Measurements from ENCODE around the gene ATG16L2.

The ATG16L2 gene

DNA sequence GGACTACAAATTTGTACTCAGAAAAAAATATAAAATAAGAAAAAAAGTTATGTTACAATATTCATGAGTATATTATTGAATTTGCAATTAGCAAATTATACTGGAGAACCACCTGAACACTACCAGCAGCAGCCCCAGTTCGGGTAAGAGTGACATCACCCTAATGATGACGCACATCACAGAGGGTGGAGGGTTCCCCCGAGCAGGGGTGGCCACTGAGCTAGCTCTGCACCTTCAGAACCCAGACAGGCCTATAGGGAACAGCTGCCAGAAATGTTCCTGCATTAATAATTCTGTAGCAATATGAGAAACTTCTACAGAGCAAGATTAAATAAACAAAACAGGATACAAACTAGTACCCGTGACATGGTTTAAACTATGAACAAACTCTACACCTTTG, 44.5 kb upstream of the ATG16L2 start:
- Histone ChIP-seq H3K36me3 (ENCODE audit: control insufficient read depth, insufficient read depth, low read length) (no peaks in the 10 kb centered on the region), H3K9ac (ENCODE audit: low read length) (no peak overlapping the region), H3K4me3 (ENCODE audit: low read length) (no peak overlapping the region), H2BK5ac (ENCODE audit: low read length) (no peak overlapping the region), H3K79me2 (ENCODE audit: control insufficient read depth, insufficient read depth, low read length) (no peaks in the 10 kb centered on the region), H2BK120ac (ENCODE audit: low read depth, low read length) (no peak overlapping the region), H2AK5ac (ENCODE audit: low read length) (no peak overlapping the region), H4K5ac (ENCODE audit: low read length) (no peak overlapping the region), H2BK15ac (replicated peaks; ENCODE audit: low read depth) (no peak overlapping the region), H3K27me3 (ENCODE audit: insufficient read depth, low read length, poor library complexity) (no peaks in the 10 kb centered on the region), H3K4me1 (ENCODE audit: control insufficient read depth, low read depth, low read length) (no peaks in the 10 kb centered on the region), H3K18ac (ENCODE audit: low read length) (no peak overlapping the region), H3K4me2 (ENCODE audit: low read length) (no peak overlapping the region), H4K8ac (ENCODE audit: low read depth, low read length) (no peak overlapping the region), H3K79me1 (ENCODE audit: low read length) (no peaks in the 10 kb centered on the region), H3K4ac (ENCODE audit: low read depth, low read length) (no peak overlapping the region), H3K27ac (ENCODE audit: low read depth, low read length) (no peak overlapping the region), H3K23ac (ENCODE audit: low read length) (no peak overlapping the region), H3K56ac (ENCODE audit: low read length) (no peak overlapping the region)
- DNase-seq: no peak
- WGBS (ENCODE audit: extremely low coverage, insufficient coverage, low lambda C conversion rate): no CpG with 5 or more reads among the region's 4 CpGs

GRCh38 chr11:72770799-72771198, 43.4 kb upstream of the ATG16L2 start:
- no peak overlapping the region for H3K4me3 ChIP-seq (ENCODE audit: low read length)
- no peak overlapping the region for H2BK15ac ChIP-seq (replicated peaks; ENCODE audit: low read depth)
- H2BK5ac ChIP-seq (ENCODE audit: low read length): no peak overlapping the region
- H3K56ac ChIP-seq (ENCODE audit: low read length): no peak overlapping the region
- H3K79me2 ChIP-seq (ENCODE audit: control insufficient read depth, insufficient read depth, low read length): no peaks in the 10 kb centered on the region
- no peak overlapping the region for H3K4ac ChIP-seq (ENCODE audit: low read depth, low read length)
- DNase-seq: no peak
- no peak overlapping the region for H3K23ac ChIP-seq (ENCODE audit: low read length)
- no peaks in the 10 kb centered on the region for H3K79me1 ChIP-seq (ENCODE audit: low read length)
- no peaks in the 10 kb centered on the region for H3K4me1 ChIP-seq (ENCODE audit: control insufficient read depth, low read depth, low read length)
- H2BK120ac ChIP-seq (ENCODE audit: low read depth, low read length): no peak overlapping the region
- no peak overlapping the region for H4K5ac ChIP-seq (ENCODE audit: low read length)
- no peaks in the 10 kb centered on the region for H3K36me3 ChIP-seq (ENCODE audit: control insufficient read depth, insufficient read depth, low read length)
- no peak overlapping the region for H3K4me2 ChIP-seq (ENCODE audit: low read length)
- no peak overlapping the region for H4K8ac ChIP-seq (ENCODE audit: low read depth, low read length)
- no peak overlapping the region for H2AK5ac ChIP-seq (ENCODE audit: low read length)
- H3K27me3 ChIP-seq (ENCODE audit: insufficient read depth, low read length, poor library complexity): no peaks in the 10 kb centered on the region
- no peak overlapping the region for H3K18ac ChIP-seq (ENCODE audit: low read length)
- no CpG with 5 or more reads among the region's 3 CpGs for WGBS (ENCODE audit: extremely low coverage, insufficient coverage, low lambda C conversion rate)
- no peak overlapping the region for H3K27ac ChIP-seq (ENCODE audit: low read depth, low read length)
- H3K9ac ChIP-seq (ENCODE audit: low read length): no peak overlapping the region

DNA sequence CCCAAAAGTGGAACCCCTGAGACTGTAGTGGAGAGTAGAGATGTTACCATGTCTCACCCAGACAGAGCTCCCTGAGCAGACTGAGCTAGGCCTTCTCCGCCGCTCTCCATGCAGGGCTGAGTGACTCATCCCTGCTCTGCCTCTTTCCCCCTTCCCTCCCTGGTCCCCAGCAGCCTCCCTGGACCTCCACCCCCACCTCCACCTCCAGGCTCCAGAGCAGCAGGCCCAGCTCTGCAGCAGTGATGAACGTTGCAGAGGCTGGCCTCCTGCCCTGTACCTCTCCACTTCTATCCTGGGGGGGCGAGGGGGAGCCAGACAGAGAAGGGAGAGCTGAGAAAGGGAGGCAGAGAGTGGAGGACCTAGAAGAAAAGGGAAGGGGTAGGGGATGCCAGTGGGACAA, 42.7 kb upstream of the ATG16L2 start:
- WGBS (ENCODE audit: extremely low coverage, insufficient coverage, low lambda C conversion rate): no CpG with 5 or more reads among the region's 4 CpGs
- no peak overlapping the region for H3K23ac ChIP-seq (ENCODE audit: low read length)

DNA sequence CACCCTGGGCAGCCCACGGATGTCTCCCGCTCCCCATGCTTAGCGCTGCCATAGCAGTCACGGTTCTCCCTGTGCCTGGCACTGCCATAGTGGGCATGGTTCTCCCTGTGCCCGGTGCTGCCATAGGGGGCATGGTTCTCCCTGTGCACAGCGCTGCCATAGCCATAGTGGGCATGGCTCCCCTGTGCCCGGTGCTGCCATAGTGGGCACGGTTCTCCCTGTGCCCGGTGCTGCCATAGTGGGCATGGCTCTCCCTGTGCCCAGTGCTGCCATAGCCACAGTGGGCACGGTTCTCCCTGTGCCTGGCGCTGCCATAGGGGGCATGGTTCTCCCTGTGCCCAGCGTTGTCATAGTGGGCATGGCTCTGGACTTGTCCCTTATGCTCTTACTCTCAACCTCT, 42.2 kb upstream of the ATG16L2 start:
- Histone ChIP-seq H3K27me3 (ENCODE audit: insufficient read depth, low read length, poor library complexity) (no peaks in the 10 kb centered on the region), H3K79me1 (ENCODE audit: low read length) (no peaks in the 10 kb centered on the region), H3K56ac (ENCODE audit: low read length) (no peak overlapping the region), H3K23ac (ENCODE audit: low read length) (no peak overlapping the region), H2BK120ac (ENCODE audit: low read depth, low read length) (no peak overlapping the region), H3K4me2 (ENCODE audit: low read length) (no peak overlapping the region), H3K4ac (ENCODE audit: low read depth, low read length) (no peak overlapping the region), H2AK5ac (ENCODE audit: low read length) (no peak overlapping the region), H3K79me2 (ENCODE audit: control insufficient read depth, insufficient read depth, low read length) (no peaks in the 10 kb centered on the region), H2BK15ac (replicated peaks; ENCODE audit: low read depth) (no peak overlapping the region), H3K9ac (ENCODE audit: low read length) (no peak overlapping the region), H3K4me1 (ENCODE audit: control insufficient read depth, low read depth, low read length) (no peaks in the 10 kb centered on the region), H2BK5ac (ENCODE audit: low read length) (no peak overlapping the region), H3K18ac (ENCODE audit: low read length) (no peak overlapping the region), H3K4me3 (ENCODE audit: low read length) (no peak overlapping the region), H4K8ac (ENCODE audit: low read depth, low read length) (no peak overlapping the region), H3K27ac (ENCODE audit: low read depth, low read length) (no peak overlapping the region), H3K36me3 (ENCODE audit: control insufficient read depth, insufficient read depth, low read length) (no peaks in the 10 kb centered on the region), H4K5ac (ENCODE audit: low read length) (no peak overlapping the region)
- DNase-seq: no peak
- no CpG with 5 or more reads among the region's 12 CpGs for WGBS (ENCODE audit: extremely low coverage, insufficient coverage, low lambda C conversion rate)

More for the DNA sequence above, 42.7 kb upstream of the ATG16L2 start:
- Histone ChIP-seq H2BK120ac (ENCODE audit: low read depth, low read length) (no peak overlapping the region), H2BK15ac (replicated peaks; ENCODE audit: low read depth) (no peak overlapping the region), H4K5ac (ENCODE audit: low read length) (no peak overlapping the region), H3K56ac (ENCODE audit: low read length) (peak overlapping the region; percentile 15), H3K4me1 (ENCODE audit: control insufficient read depth, low read depth, low read length) (no peaks in the 10 kb centered on the region), H3K27me3 (ENCODE audit: insufficient read depth, low read length, poor library complexity) (no peaks in the 10 kb centered on the region), H3K36me3 (ENCODE audit: control insufficient read depth, insufficient read depth, low read length) (no peaks in the 10 kb centered on the region), H3K79me1 (ENCODE audit: low read length) (no peaks in the 10 kb centered on the region), H2AK5ac (ENCODE audit: low read length) (no peak overlapping the region), H3K4me2 (ENCODE audit: low read length) (no peak overlapping the region), H3K79me2 (ENCODE audit: control insufficient read depth, insufficient read depth, low read length) (no peaks in the 10 kb centered on the region), H3K27ac (ENCODE audit: low read depth, low read length) (no peak overlapping the region), H4K8ac (ENCODE audit: low read depth, low read length) (no peak overlapping the region), H2BK5ac (ENCODE audit: low read length) (no peak overlapping the region), H3K18ac (ENCODE audit: low read length) (no peak overlapping the region), H3K9ac (ENCODE audit: low read length) (no peak overlapping the region), H3K4ac (ENCODE audit: low read depth, low read length) (no peak overlapping the region), H3K4me3 (ENCODE audit: low read length) (no peak overlapping the region)
- peak; percentile 35 for DNase-seq

GRCh38 chr11:72773291-72773690, 40.9 kb upstream of the ATG16L2 start:
- Histone ChIP-seq H3K79me2 (ENCODE audit: control insufficient read depth, insufficient read depth, low read length) (no peaks in the 10 kb centered on the region), H3K27me3 (ENCODE audit: insufficient read depth, low read length, poor library complexity) (no peaks in the 10 kb centered on the region), H3K23ac (ENCODE audit: low read length) (no peak overlapping the region), H3K56ac (ENCODE audit: low read length) (no peak overlapping the region), H2AK5ac (ENCODE audit: low read length) (no peak overlapping the region), H4K8ac (ENCODE audit: low read depth, low read length) (no peak overlapping the region), H3K36me3 (ENCODE audit: control insufficient read depth, insufficient read depth, low read length) (no peaks in the 10 kb centered on the region), H3K4me2 (ENCODE audit: low read length) (no peak overlapping the region), H2BK5ac (ENCODE audit: low read length) (no peak overlapping the region), H3K27ac (ENCODE audit: low read depth, low read length) (no peak overlapping the region), H2BK120ac (ENCODE audit: low read depth, low read length) (no peak overlapping the region), H3K4me3 (ENCODE audit: low read length) (no peak overlapping the region), H2BK15ac (replicated peaks; ENCODE audit: low read depth) (no peak overlapping the region), H3K79me1 (ENCODE audit: low read length) (no peaks in the 10 kb centered on the region), H3K4ac (ENCODE audit: low read depth, low read length) (no peak overlapping the region), H4K5ac (ENCODE audit: low read length) (no peak overlapping the region), H3K18ac (ENCODE audit: low read length) (no peak overlapping the region), H3K4me1 (ENCODE audit: control insufficient read depth, low read depth, low read length) (no peaks in the 10 kb centered on the region), H3K9ac (ENCODE audit: low read length) (no peak overlapping the region)
- WGBS (ENCODE audit: extremely low coverage, insufficient coverage, low lambda C conversion rate): no CpG with 5 or more reads among the region's 5 CpGs
- DNase-seq: no peak

GRCh38 chr11:72773696-72774095, 40.5 kb upstream of the ATG16L2 start:
- H4K5ac ChIP-seq (ENCODE audit: low read length): no peak overlapping the region
- no peak overlapping the region for H3K27ac ChIP-seq (ENCODE audit: low read depth, low read length)
- H3K18ac ChIP-seq (ENCODE audit: low read length): no peak overlapping the region
- no peak overlapping the region for H4K8ac ChIP-seq (ENCODE audit: low read depth, low read length)
- no peak overlapping the region for H3K4me3 ChIP-seq (ENCODE audit: low read length)
- no peaks in the 10 kb centered on the region for H3K79me1 ChIP-seq (ENCODE audit: low read length)
- no CpG with 5 or more reads among the region's 6 CpGs for WGBS (ENCODE audit: extremely low coverage, insufficient coverage, low lambda C conversion rate)
- H3K4ac ChIP-seq (ENCODE audit: low read depth, low read length): no peak overlapping the region
- no peak overlapping the region for H2BK120ac ChIP-seq (ENCODE audit: low read depth, low read length)
- H3K4me2 ChIP-seq (ENCODE audit: low read length): no peak overlapping the region
- no peak overlapping the region for H3K56ac ChIP-seq (ENCODE audit: low read length)
- no peak for DNase-seq
- no peaks in the 10 kb centered on the region for H3K79me2 ChIP-seq (ENCODE audit: control insufficient read depth, insufficient read depth, low read length)
- no peak overlapping the region for H3K9ac ChIP-seq (ENCODE audit: low read length)
- no peaks in the 10 kb centered on the region for H3K27me3 ChIP-seq (ENCODE audit: insufficient read depth, low read length, poor library complexity)
- H3K4me1 ChIP-seq (ENCODE audit: control insufficient read depth, low read depth, low read length): no peaks in the 10 kb centered on the region
- H2BK15ac ChIP-seq (replicated peaks; ENCODE audit: low read depth): no peak overlapping the region
- H2BK5ac ChIP-seq (ENCODE audit: low read length): no peak overlapping the region
- no peak overlapping the region for H2AK5ac ChIP-seq (ENCODE audit: low read length)
- no peaks in the 10 kb centered on the region for H3K36me3 ChIP-seq (ENCODE audit: control insufficient read depth, insufficient read depth, low read length)
- H3K23ac ChIP-seq (ENCODE audit: low read length): no peak overlapping the region

Measured in mesendoderm (in vitro differentiated cells).